Measurements from ENCODE around the gene ALOX15B. TPM values are rescaled to one million over a fixed set of nuclear protein-coding genes. Genes with fewer than 3 reads are reported as not detected.

ALOX15B gene
- total RNA-seq, 1 donor from 2014 or later, result not detected

DNA sequence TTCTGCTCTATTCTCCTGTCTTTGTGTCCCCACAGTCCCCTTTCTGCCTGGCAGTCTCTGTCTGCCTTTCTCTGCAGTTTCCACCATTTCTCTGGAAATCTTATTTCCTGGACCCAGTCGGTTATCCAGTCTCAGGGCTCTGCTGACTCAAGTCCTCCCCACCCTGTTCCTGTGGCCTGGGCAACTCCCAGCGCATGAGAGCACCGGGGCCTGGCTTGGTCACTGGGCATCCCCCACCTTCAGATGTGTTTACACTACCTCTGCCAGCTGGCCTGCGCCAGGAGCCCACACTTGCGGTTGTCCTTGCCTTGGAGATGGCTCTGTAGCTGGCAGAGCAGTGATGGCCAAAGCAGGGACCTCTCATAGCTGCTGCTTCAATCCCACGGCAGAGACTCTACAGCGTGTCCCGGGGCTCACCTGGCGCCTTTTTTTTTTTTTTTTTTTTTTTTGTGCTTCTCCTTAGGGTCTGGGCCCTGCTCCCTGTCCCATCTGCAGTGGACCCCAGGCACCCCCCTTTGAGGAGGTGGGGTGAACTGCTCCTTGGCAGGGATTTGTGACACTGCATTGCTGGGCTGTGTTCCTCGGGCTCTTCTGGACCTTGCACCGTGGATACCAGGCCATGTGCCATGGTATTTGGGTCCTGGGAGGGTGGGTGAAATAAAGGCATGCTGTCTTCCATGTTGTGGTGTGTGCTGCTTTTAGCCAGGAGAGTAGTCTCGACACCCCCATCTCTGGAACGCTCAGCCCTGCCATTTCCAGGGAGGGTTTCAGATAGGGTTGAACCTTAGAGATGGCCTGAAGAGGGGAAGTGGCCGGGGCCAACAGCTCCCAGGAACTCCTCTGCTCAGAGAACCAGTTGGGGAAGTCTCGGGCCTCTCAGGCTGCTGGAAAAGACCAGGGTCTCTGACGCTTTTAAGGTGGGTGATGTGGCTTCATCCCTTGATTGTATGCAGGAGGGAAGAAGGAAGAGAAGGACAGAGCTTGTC is 18.9 kb upstream of the ALOX15B start:
- DNase-seq (ENCODE audit: low read depth) (peak; percentile 34), FAIRE-seq (no peak)
- Histone ChIP-seq H3K4me2 (ENCODE audit: low read length) (no peak overlapping the region), H3K27ac (ENCODE audit: low read depth, low read length) (no peak overlapping the region), H2AFZ (ENCODE audit: low read depth, low read length) (peak overlapping the region; percentile 39), H3K4me1 (ENCODE audit: insufficient read depth, low read length) (peaks cover 7% of the 10 kb centered on the region), H3K36me3 (ENCODE audit: insufficient read depth, low read length) (no peaks in the 10 kb centered on the region), H3K9ac (ENCODE audit: low read length) (no peak overlapping the region), H3K9me3 (ENCODE audit: insufficient read depth, low read depth, low read length) (no peaks in the 10 kb centered on the region), H4K20me1 (ENCODE audit: insufficient read depth, low read length) (no peaks in the 10 kb centered on the region), H3K79me2 (ENCODE audit: insufficient read depth, low read length) (no peaks in the 10 kb centered on the region), H3K4me3 (ENCODE audit: insufficient read depth, low read depth, low read length) (no peak overlapping the region), H3K27me3 (ENCODE audit: insufficient read depth, low read length) (peaks cover 10% of the 10 kb centered on the region)
- Mint-ChIP-seq H3K27ac (ENCODE audit: unreplicated experiment) (no peak overlapping the region), H3K4me3 (ENCODE audit: unreplicated experiment) (peak overlapping the region; percentile 27), H3K27me3 (ENCODE audit: low read depth, unreplicated experiment) (peaks cover 18% of the 10 kb centered on the region), H3K9me3 (ENCODE audit: unreplicated experiment) (no peaks in the 10 kb centered on the region), H3K4me1 (ENCODE audit: low read depth, unreplicated experiment) (peaks cover 30% of the 10 kb centered on the region), H3K36me3 (ENCODE audit: low read depth, unreplicated experiment) (no peaks in the 10 kb centered on the region)
- no peak for TF ChIP-seq EZH2 (IDR thresholded peaks at IDR 0.05; ENCODE audit: insufficient read depth, low read length)
- TF ChIP-seq, protein P1, sequence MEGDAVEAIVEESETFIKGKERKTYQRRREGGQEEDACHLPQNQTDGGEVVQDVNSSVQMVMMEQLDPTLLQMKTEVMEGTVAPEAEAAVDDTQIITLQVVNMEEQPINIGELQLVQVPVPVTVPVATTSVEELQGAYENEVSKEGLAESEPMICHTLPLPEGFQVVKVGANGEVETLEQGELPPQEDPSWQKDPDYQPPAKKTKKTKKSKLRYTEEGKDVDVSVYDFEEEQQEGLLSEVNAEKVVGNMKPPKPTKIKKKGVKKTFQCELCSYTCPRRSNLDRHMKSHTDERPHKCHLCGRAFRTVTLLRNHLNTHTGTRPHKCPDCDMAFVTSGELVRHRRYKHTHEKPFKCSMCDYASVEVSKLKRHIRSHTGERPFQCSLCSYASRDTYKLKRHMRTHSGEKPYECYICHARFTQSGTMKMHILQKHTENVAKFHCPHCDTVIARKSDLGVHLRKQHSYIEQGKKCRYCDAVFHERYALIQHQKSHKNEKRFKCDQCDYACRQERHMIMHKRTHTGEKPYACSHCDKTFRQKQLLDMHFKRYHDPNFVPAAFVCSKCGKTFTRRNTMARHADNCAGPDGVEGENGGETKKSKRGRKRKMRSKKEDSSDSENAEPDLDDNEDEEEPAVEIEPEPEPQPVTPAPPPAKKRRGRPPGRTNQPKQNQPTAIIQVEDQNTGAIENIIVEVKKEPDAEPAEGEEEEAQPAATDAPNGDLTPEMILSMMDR (IDR thresholded peaks at IDR 0.05; ENCODE audit: insufficient read depth, low read depth, low read length), result no peak

GRCh38 chr17:8020776-8021564 is 17.9 kb upstream of the ALOX15B start:
- Histone ChIP-seq H3K4me3 (ENCODE audit: insufficient read depth, low read depth, low read length) (no peak overlapping the region), H3K79me2 (ENCODE audit: insufficient read depth, low read length) (no peaks in the 10 kb centered on the region), H3K36me3 (ENCODE audit: insufficient read depth, low read length) (no peaks in the 10 kb centered on the region), H3K9ac (ENCODE audit: low read length) (no peak overlapping the region), H3K4me1 (ENCODE audit: insufficient read depth, low read length) (peaks cover 6% of the 10 kb centered on the region), H2AFZ (ENCODE audit: low read depth, low read length) (no peak overlapping the region), H3K27me3 (ENCODE audit: insufficient read depth, low read length) (peaks cover 3% of the 10 kb centered on the region), H4K20me1 (ENCODE audit: insufficient read depth, low read length) (no peaks in the 10 kb centered on the region), H3K27ac (ENCODE audit: low read depth, low read length) (no peak overlapping the region), H3K4me2 (ENCODE audit: low read length) (no peak overlapping the region), H3K9me3 (ENCODE audit: insufficient read depth, low read depth, low read length) (no peaks in the 10 kb centered on the region)
- Mint-ChIP-seq H3K9me3 (ENCODE audit: unreplicated experiment) (no peaks in the 10 kb centered on the region), H3K36me3 (ENCODE audit: low read depth, unreplicated experiment) (no peaks in the 10 kb centered on the region), H3K27me3 (ENCODE audit: low read depth, unreplicated experiment) (peaks cover 13% of the 10 kb centered on the region), H3K4me1 (ENCODE audit: low read depth, unreplicated experiment) (peaks cover 30% of the 10 kb centered on the region), H3K27ac (ENCODE audit: unreplicated experiment) (peak overlapping the region; percentile 62), H3K4me3 (ENCODE audit: unreplicated experiment) (peak overlapping the region; percentile 3)
- TF ChIP-seq, protein P1 (IDR thresholded peaks at IDR 0.05; ENCODE audit: insufficient read depth, low read depth, low read length), result no peak
- TF ChIP-seq EZH2 (IDR thresholded peaks at IDR 0.05; ENCODE audit: insufficient read depth, low read length), result no peak
- DNase-seq (ENCODE audit: low read depth), result no peak
- no peak for FAIRE-seq

Data from astrocyte (in vitro differentiated cells and primary cell).